NCI-H2029 treated with DMSO at 0.1 percent for 48 hours (cell line): ENCODE results near the gene FNDC3B.
A peak's percentile ranks its signal among the peaks of the same experiment; 100 is the strongest.

Source experiments
- DNase-seq: peaks from one replicate; lab custom pipeline; 2025; lab: John Stamatoyannopoulos, UW

FNDC3B gene

GRCh38 chr3:172073262-172073915, 34.0 kb downstream of the FNDC3B start:
- no peak for DNase-seq

GRCh38 chr3:172074032-172074431, 34.7 kb downstream of the FNDC3B start:
- DNase-seq: no peak

- DNase-seq: no peak
Measured at GRCh38 chr3:172074586-172074985, 35.2 kb downstream of the FNDC3B start.

- peak; percentile 34 for DNase-seq
Measured at GRCh38 chr3:172076212-172076611, 36.8 kb downstream of the FNDC3B start.

GRCh38 chr3:172077197-172077757, 37.9 kb downstream of the FNDC3B start:
- DNase-seq: no peak

GRCh38 chr3:172078244-172078643, 38.9 kb downstream of the FNDC3B start:
- no peak for DNase-seq

GRCh38 chr3:172078721-172079120, 39.3 kb downstream of the FNDC3B start:
- DNase-seq: no peak

- no peak for DNase-seq
Measured at GRCh38 chr3:172079326-172079976, 40.1 kb downstream of the FNDC3B start.

GRCh38 chr3:172080503-172080902, 41.1 kb downstream of the FNDC3B start:
- no peak for DNase-seq

- no peak for DNase-seq
Measured at GRCh38 chr3:172082269-172082668, 42.9 kb downstream of the FNDC3B start.

GRCh38 chr3:172082820-172083513, 43.6 kb downstream of the FNDC3B start:
- DNase-seq: no peak

- no peak for DNase-seq
Measured at GRCh38 chr3:172083995-172084409, 44.6 kb downstream of the FNDC3B start.

- DNase-seq: no peak
Measured at GRCh38 chr3:172084871-172085556, 45.6 kb downstream of the FNDC3B start.

GRCh38 chr3:172085557-172085895, 46.1 kb downstream of the FNDC3B start:
- no peak for DNase-seq

GRCh38 chr3:172086071-172086470, 46.7 kb downstream of the FNDC3B start:
- no peak for DNase-seq

GRCh38 chr3:172087198-172087597, 47.8 kb downstream of the FNDC3B start:
- DNase-seq: no peak

GRCh38 chr3:172087602-172088580, 48.5 kb downstream of the FNDC3B start:
- DNase-seq: no peak

- DNase-seq: no peak
Measured at GRCh38 chr3:172089250-172089649, 49.9 kb downstream of the FNDC3B start.

- no peak for DNase-seq
Measured at GRCh38 chr3:172090035-172090434, 50.7 kb downstream of the FNDC3B start.

- DNase-seq: no peak
Measured at GRCh38 chr3:172092658-172093057, 53.3 kb downstream of the FNDC3B start.
